ENCODE results near the gene ARHGEF40.

Gene ARHGEF40

GRCh38 chr14:21081521-21082142, 11.5 kb downstream of the ARHGEF40 start:
- Histone ChIP-seq H2BK15ac (ENCODE audit: low read length) (no peak overlapping the region), H3K4me2 (ENCODE audit: insufficient read depth, low read length, poor library complexity, severe bottlenecking) (no peak overlapping the region), H3K14ac (ENCODE audit: low read length) (no peak overlapping the region), H3K9me3 (replicated peaks in 1 of 2; ENCODE audit: control insufficient read depth in 2 of 2, insufficient read depth in 1 of 2, low read depth in 1 of 2, low read length in 2 of 2) (peaks cover 0 to 3% of the 10 kb centered on the region in 2 donors), H3K27ac (replicated peaks; ENCODE audit: low read length) (no peak overlapping the region), H3K27me3 (ENCODE audit: control insufficient read depth in 3 of 3, insufficient read depth in 3 of 3, low read depth in 1 of 3, low read length in 3 of 3) (no peaks in the 10 kb centered on the region), H3K18ac (ENCODE audit: low read length) (no peak overlapping the region), H4K91ac (ENCODE audit: low read depth, low read length, poor library complexity) (no peak overlapping the region), H2BK5ac (ENCODE audit: low read length) (no peak overlapping the region), H3K9ac (ENCODE audit: low read depth, low read length, poor library complexity) (peak overlapping the region; percentile 45), H3K79me1 (ENCODE audit: low read depth, low read length) (no peaks in the 10 kb centered on the region), H3K23ac (ENCODE audit: low read depth, low read length, poor library complexity) (peak overlapping the region; percentile 52), H3K4me1 (ENCODE audit: control insufficient read depth in 2 of 2, insufficient read depth in 1 of 2, low read depth in 1 of 2, low read length in 2 of 2) (no peaks in the 10 kb centered on the region), H2AK5ac (ENCODE audit: low read depth, low read length) (no peak overlapping the region), H2BK120ac (ENCODE audit: low read depth, low read length) (no peak overlapping the region), H2BK12ac (ENCODE audit: low read length) (no peak overlapping the region), H2AFZ (ENCODE audit: low read length) (no peak overlapping the region), H4K8ac (ENCODE audit: low read depth, low read length) (no peak overlapping the region), H3K4ac (ENCODE audit: low read length) (no peak overlapping the region), H3K36me3 (replicated peaks in 1 of 2; ENCODE audit: control insufficient read depth in 2 of 2, insufficient read depth in 2 of 2, low read length in 2 of 2) (peaks cover 76 to 99% of the 10 kb centered on the region in 2 donors), H3K4me3 (ENCODE audit: low read length in 2 of 2) (no peak overlapping the region)
- no CpG with 5 or more reads among the region's 30 CpGs for WGBS, 2 donors (ENCODE audit: extremely low coverage in 2 of 2, insufficient read length in 2 of 2, insufficient replicate concordance in 1 of 2)
- DNase-seq (ENCODE audit: low spot score) = no peak

GRCh38 chr14:21083565-21084325, 13.6 kb downstream of the ARHGEF40 start:
- no peak for DNase-seq (ENCODE audit: low spot score)
- Histone ChIP-seq H3K4me2 (ENCODE audit: insufficient read depth, low read length, poor library complexity, severe bottlenecking) (no peak overlapping the region), H3K9me3 (replicated peaks in 1 of 2; ENCODE audit: control insufficient read depth in 2 of 2, insufficient read depth in 1 of 2, low read depth in 1 of 2, low read length in 2 of 2) (peaks cover 0 to 8% of the 10 kb centered on the region in 2 donors), H3K9ac (ENCODE audit: low read depth, low read length, poor library complexity) (no peak overlapping the region), H3K4ac (ENCODE audit: low read length) (no peak overlapping the region), H3K4me3 (ENCODE audit: low read length in 2 of 2) (no peak overlapping the region), H3K36me3 (replicated peaks in 1 of 2; ENCODE audit: control insufficient read depth in 2 of 2, insufficient read depth in 2 of 2, low read length in 2 of 2) (peaks cover 65 to 92% of the 10 kb centered on the region in 2 donors), H4K91ac (ENCODE audit: low read depth, low read length, poor library complexity) (no peak overlapping the region), H2AK5ac (ENCODE audit: low read depth, low read length) (no peak overlapping the region), H3K4me1 (ENCODE audit: control insufficient read depth in 2 of 2, insufficient read depth in 1 of 2, low read depth in 1 of 2, low read length in 2 of 2) (peaks cover 10 to 11% of the 10 kb centered on the region in 2 donors), H2BK15ac (ENCODE audit: low read length) (no peak overlapping the region), H2BK120ac (ENCODE audit: low read depth, low read length) (no peak overlapping the region), H3K18ac (ENCODE audit: low read length) (no peak overlapping the region), H2BK5ac (ENCODE audit: low read length) (no peak overlapping the region), H3K14ac (ENCODE audit: low read length) (peak overlapping the region; percentile 58), H3K23ac (ENCODE audit: low read depth, low read length, poor library complexity) (no peak overlapping the region), H3K27me3 (ENCODE audit: control insufficient read depth in 3 of 3, insufficient read depth in 3 of 3, low read depth in 1 of 3, low read length in 3 of 3) (no peaks in the 10 kb centered on the region), H2BK12ac (ENCODE audit: low read length) (no peak overlapping the region), H4K8ac (ENCODE audit: low read depth, low read length) (no peak overlapping the region), H3K79me1 (ENCODE audit: low read depth, low read length) (no peaks in the 10 kb centered on the region), H3K27ac (replicated peaks; ENCODE audit: low read length) (no peak overlapping the region), H2AFZ (ENCODE audit: low read length) (no peak overlapping the region)
- WGBS, 2 donors (ENCODE audit: extremely low coverage in 2 of 2, insufficient read length in 2 of 2, insufficient replicate concordance in 1 of 2) = no CpG with 5 or more reads among the region's 11 CpGs

DNA sequence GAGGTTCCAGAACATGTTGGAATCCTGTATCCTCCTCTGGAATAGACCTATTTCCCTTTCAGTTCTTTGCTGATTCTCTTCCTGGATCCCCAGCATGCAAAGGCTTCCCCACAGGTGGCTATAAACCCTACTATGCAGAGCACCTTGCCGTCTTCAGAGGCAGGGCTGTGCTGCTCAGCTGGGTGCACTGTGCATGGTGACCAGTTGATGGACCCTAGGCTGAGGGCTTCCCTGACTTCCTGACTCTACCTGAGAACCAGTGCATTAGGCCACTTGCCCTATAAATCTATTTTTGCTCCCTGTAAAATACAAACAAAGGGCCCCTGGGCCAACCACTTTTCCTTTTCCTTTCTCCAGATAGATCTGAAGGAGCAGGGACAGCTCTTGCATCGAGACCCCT, 14.3 kb downstream of the ARHGEF40 start:
- Histone ChIP-seq H3K4me1 (ENCODE audit: control insufficient read depth in 2 of 2, insufficient read depth in 1 of 2, low read depth in 1 of 2, low read length in 2 of 2) (peaks cover 10 to 11% of the 10 kb centered on the region in 2 donors), H3K18ac (ENCODE audit: low read length) (no peak overlapping the region), H4K8ac (ENCODE audit: low read depth, low read length) (no peak overlapping the region), H3K14ac (ENCODE audit: low read length) (no peak overlapping the region), H3K4me2 (ENCODE audit: insufficient read depth, low read length, poor library complexity, severe bottlenecking) (no peak overlapping the region), H3K23ac (ENCODE audit: low read depth, low read length, poor library complexity) (no peak overlapping the region), H2AK5ac (ENCODE audit: low read depth, low read length) (no peak overlapping the region), H3K9me3 (replicated peaks in 1 of 2; ENCODE audit: control insufficient read depth in 2 of 2, insufficient read depth in 1 of 2, low read depth in 1 of 2, low read length in 2 of 2) (peaks cover 0 to 8% of the 10 kb centered on the region in 2 donors), H2BK15ac (ENCODE audit: low read length) (no peak overlapping the region), H3K27me3 (ENCODE audit: control insufficient read depth in 3 of 3, insufficient read depth in 3 of 3, low read depth in 1 of 3, low read length in 3 of 3) (no peaks in the 10 kb centered on the region), H3K4me3 (ENCODE audit: low read length in 2 of 2) (no peak overlapping the region), H2AFZ (ENCODE audit: low read length) (no peak overlapping the region), H4K91ac (ENCODE audit: low read depth, low read length, poor library complexity) (no peak overlapping the region), H3K4ac (ENCODE audit: low read length) (no peak overlapping the region), H3K36me3 (replicated peaks in 1 of 2; ENCODE audit: control insufficient read depth in 2 of 2, insufficient read depth in 2 of 2, low read length in 2 of 2) (peaks cover 64 to 92% of the 10 kb centered on the region in 2 donors), H2BK12ac (ENCODE audit: low read length) (no peak overlapping the region), H2BK120ac (ENCODE audit: low read depth, low read length) (no peak overlapping the region), H3K9ac (ENCODE audit: low read depth, low read length, poor library complexity) (no peak overlapping the region), H3K27ac (replicated peaks; ENCODE audit: low read length) (no peak overlapping the region), H3K79me1 (ENCODE audit: low read depth, low read length) (no peaks in the 10 kb centered on the region), H2BK5ac (ENCODE audit: low read length) (no peak overlapping the region)
- DNase-seq (ENCODE audit: low spot score) = no peak
- no CpG with 5 or more reads among the region's 2 CpGs for WGBS, 2 donors (ENCODE audit: extremely low coverage in 2 of 2, insufficient read length in 2 of 2, insufficient replicate concordance in 1 of 2)

Measured in neuronal stem cell (in vitro differentiated cells).